IMR-90 (cell line): ENCODE data around the gene CRBN.

Source experiments
- BHLHE40 ChIP-seq: fragments of 150-350 bp; IDR thresholded peaks from 2 replicates; pipeline ENCODE4 v1.6.1; 2016; ENCODE audit warnings: mild to moderate bottlenecking, low read depth, low read length
- MAZ ChIP-seq: IDR thresholded peaks from 2 replicates; pipeline ENCODE4 v1.6.1; 2012; ENCODE audit warnings: low read depth, mild to moderate bottlenecking, low read length, improper control_type of control experiment, moderate library complexity, borderline replicate concordance
- MXI1 ChIP-seq: IDR thresholded peaks from 2 replicates; pipeline ENCODE4 v1.6.1; 2012; ENCODE audit warnings: low read depth, mild to moderate bottlenecking, low read length, moderate library complexity, borderline replicate concordance
- POLR2A ChIP-seq: IDR thresholded peaks from 2 replicates; pipeline ENCODE4 v1.6.1; 2012; ENCODE audit warnings: mild to moderate bottlenecking, low read depth, low read length
- RAD21 ChIP-seq: IDR thresholded peaks from 2 replicates; pipeline ENCODE4 v1.6.1; 2012; ENCODE audit warnings: low read length, improper control_type of control experiment
- SMC3 ChIP-seq: fragments of 150-350 bp; IDR thresholded peaks from 2 replicates; pipeline ENCODE4 v1.6.1; 2016; ENCODE audit warnings: low read depth, mild to moderate bottlenecking, antibody characterized with exemption, low read length, moderate library complexity
- TF ChIP-seq, protein P1 (sequence below): conservative IDR thresholded peaks from 2 replicates; pipeline ENCODE4 v1.5.1; 2012; ENCODE audit warnings: mild to moderate bottlenecking, low read depth, low read length, improper control_type of control experiment

- TF ChIP-seq, protein P1, sequence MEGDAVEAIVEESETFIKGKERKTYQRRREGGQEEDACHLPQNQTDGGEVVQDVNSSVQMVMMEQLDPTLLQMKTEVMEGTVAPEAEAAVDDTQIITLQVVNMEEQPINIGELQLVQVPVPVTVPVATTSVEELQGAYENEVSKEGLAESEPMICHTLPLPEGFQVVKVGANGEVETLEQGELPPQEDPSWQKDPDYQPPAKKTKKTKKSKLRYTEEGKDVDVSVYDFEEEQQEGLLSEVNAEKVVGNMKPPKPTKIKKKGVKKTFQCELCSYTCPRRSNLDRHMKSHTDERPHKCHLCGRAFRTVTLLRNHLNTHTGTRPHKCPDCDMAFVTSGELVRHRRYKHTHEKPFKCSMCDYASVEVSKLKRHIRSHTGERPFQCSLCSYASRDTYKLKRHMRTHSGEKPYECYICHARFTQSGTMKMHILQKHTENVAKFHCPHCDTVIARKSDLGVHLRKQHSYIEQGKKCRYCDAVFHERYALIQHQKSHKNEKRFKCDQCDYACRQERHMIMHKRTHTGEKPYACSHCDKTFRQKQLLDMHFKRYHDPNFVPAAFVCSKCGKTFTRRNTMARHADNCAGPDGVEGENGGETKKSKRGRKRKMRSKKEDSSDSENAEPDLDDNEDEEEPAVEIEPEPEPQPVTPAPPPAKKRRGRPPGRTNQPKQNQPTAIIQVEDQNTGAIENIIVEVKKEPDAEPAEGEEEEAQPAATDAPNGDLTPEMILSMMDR = no peak
- TF ChIP-seq SMC3 = no peak
- TF ChIP-seq MXI1 = no peak
- no peak for TF ChIP-seq POLR2A
- no peak for TF ChIP-seq MAZ
- no peak for TF ChIP-seq RAD21
- TF ChIP-seq BHLHE40 = no peak
Measured at GRCh38 chr3:3110749-3111361, 68.6 kb downstream of the CRBN start.
